A549 (cell line): Measurements from ENCODE around the gene PRR18.

Experiments used
- CBX2 ChIP-seq: fragments of 200-600 bp; sonication (generic); IDR thresholded peaks from 2 replicates; pipeline ENCODE4 v1.6.1; 2016; ENCODE audit warnings: low read depth, mild to moderate bottlenecking, borderline replicate concordance
- CTCF ChIP-seq: fragments of >200 bp; sonication (Bioruptor Twin); formaldehyde crosslinking; IDR thresholded peaks from 3 replicates; pipeline ENCODE4 v1.5.1; 2016
- HOXA7 ChIP-seq: fragments of 250-450 bp; sonication (Bioruptor Pico); IDR thresholded peaks from 2 replicates; pipeline ENCODE4 v1.5.0; 2020; ENCODE audit warnings: mild to moderate bottlenecking, moderate library complexity
- POLR2A ChIP-seq: IDR thresholded peaks from 2 replicates; pipeline ENCODE4 v1.6.1; 2012; ENCODE audit warnings: mild to moderate bottlenecking, low read length
- RAD21 ChIP-seq, 2 experiments: fragments of >200 bp in 1 of 2; sonication (Bioruptor Twin) in 1 of 2; formaldehyde crosslinking in 1 of 2; IDR thresholded peaks in 1 of 2; conservative IDR thresholded peaks in 1 of 2; 2 replicates in 1 of 2; 3 replicates in 1 of 2; pipeline ENCODE4 v1.6.1; 2012 to 2018; ENCODE audit warnings: inconsistent platforms in 1 of 2
- SMC3 ChIP-seq: fragments of >200 bp; sonication (Bioruptor Twin); formaldehyde crosslinking; IDR thresholded peaks from 3 replicates; pipeline ENCODE4 v1.6.1; 2018; ENCODE audit warnings: inconsistent platforms
- SREBF2 ChIP-seq: fragments of 450-650 bp; IDR thresholded peaks from 2 replicates; pipeline ENCODE4 v1.6.1; 2014; ENCODE audit warnings: mild to moderate bottlenecking, moderate library complexity
- TF ChIP-seq, protein P1 (sequence below): IDR thresholded peaks from 2 replicates; pipeline ENCODE4 v1.6.1; 2012

- no peak for TF ChIP-seq RAD21 (conservative IDR thresholded peaks at IDR 0.05 in 1 of 2, IDR thresholded peaks at IDR 0.05 in 1 of 2)
- TF ChIP-seq CBX2, result no peak
- TF ChIP-seq SREBF2, result no peak
- no peak for TF ChIP-seq HOXA7
- TF ChIP-seq POLR2A, result no peak
- TF ChIP-seq CTCF, result no peak
- no peak for TF ChIP-seq SMC3
- TF ChIP-seq, protein P1, sequence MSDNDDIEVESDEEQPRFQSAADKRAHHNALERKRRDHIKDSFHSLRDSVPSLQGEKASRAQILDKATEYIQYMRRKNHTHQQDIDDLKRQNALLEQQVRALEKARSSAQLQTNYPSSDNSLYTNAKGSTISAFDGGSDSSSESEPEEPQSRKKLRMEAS, result no peak
These were observed 1.7 kb downstream of the PRR18 start for GRCh38 chr6:166306378-166307081.
